Activated naive CD4-positive, alpha-beta T cell treated with anti-CD3 and anti-CD28 coated beads, Interleukin-2, amount 10 ng/mL, durations not matched to agents 7 days and 5 days (primary cell): Measurements from ENCODE around the gene HNF4A.

Source experiments
- CTCF ChIA-PET: fragments of 350-600 bp; sonication (Branson Sonifier 250); formaldehyde crosslinking; loops from one replicate; lab custom pipeline; 2021; ENCODE audit warnings: antibody characterized with exemption; lab: Charles Lee
- DNase-seq: peaks from one replicate; pipeline ENCODE4 v3.0.0-alpha.2; 2020
- H3K27ac Mint-ChIP-seq: one replicate; pipeline ENCODE4 v1.8.0; 2021; ENCODE audit warnings: mild to moderate bottlenecking, moderate library complexity, mixed read lengths
- H3K27me3 Mint-ChIP-seq: one replicate; pipeline ENCODE4 v1.8.0; 2021; ENCODE audit warnings: mild to moderate bottlenecking, mixed read lengths
- H3K36me3 Mint-ChIP-seq: one replicate; pipeline ENCODE4 v1.8.0; 2021; ENCODE audit warnings: mixed read lengths
- H3K4me1 Mint-ChIP-seq: one replicate; pipeline ENCODE4 v1.8.0; 2021; ENCODE audit warnings: mixed read lengths
- H3K4me3 Mint-ChIP-seq: one replicate; pipeline ENCODE4 v1.8.0; 2021; ENCODE audit warnings: mild to moderate bottlenecking, moderate library complexity, mixed read lengths
- H3K9me3 Mint-ChIP-seq: one replicate; pipeline ENCODE4 v1.8.0; 2021; ENCODE audit warnings: mixed read lengths

HNF4A gene

DNA sequence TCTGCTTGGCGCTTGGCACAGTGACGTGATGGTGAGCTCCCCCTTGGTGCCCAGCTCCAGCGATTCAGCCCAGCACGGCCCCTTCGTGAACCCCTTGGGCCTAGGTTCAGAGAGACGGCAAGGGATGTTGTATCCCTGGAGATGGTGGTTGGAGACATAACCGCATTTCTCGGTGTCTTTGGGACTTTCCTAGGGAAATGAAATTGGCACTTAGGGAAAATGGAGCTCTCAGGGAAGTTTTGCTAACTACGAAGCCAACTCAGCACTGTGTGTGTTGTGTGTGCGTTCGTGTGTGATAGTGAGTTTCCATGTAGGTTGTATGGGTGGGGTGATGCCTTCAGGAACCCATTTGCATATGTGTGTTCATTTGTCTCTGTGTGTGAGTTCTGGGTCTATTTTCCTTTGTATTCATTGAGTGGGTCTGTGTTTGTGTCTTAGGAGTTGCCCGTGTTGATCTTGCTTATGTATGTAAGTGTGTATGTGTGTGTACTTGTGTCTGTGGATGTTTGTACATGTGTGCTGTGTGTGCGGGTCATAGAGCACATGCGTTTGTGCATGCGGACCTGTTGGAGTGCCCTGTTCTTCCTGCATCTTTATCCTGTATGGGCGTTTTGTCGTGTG is 46.4 kb downstream of the HNF4A start:
- CTCF ChIA-PET = no interaction called here
- H3K4me3 Mint-ChIP-seq = no peak overlapping the region

DNA sequence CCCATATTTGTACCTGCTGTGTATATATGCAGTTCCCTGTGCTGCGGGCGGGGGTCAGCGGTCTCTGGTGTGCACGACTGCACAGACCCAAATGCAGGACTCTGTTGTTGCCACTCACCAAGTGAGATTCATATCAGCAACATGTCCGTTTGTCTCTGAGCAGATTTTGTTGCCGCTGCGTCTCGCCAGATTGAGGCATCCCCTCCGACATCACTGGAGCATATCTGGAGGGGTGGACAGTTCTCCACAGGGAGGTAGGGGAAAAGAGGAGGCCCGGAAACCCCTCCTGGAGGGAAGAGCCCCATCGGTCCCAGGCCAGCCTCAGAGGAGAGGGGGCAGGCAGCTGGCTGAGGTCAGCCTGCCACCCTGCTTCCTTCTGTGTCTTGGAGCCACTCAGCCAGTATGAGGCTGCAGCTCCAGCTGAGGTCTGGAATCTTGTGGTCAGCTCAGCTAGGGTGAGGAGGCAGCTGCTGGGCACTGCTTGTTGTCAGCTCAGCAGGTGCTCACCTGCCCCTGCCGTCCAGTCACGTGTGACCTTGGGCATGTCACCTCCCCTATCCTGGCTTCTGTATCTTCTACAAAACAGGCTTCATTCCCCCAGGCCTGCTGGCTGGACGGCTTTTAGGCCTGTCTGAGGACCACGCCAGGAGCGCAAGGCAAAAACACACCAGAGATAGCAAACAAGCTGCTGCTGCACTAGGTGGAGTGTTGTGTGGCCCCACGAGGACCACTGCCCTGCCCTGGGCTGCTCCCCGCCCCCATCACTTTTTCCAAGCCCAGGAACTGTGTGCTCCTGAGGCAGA is 47.1 kb downstream of the HNF4A start:
- no peak overlapping the region for H3K4me3 Mint-ChIP-seq
- H3K27ac Mint-ChIP-seq = no peak overlapping the region
- no peaks in the 10 kb centered on the region for H3K36me3 Mint-ChIP-seq
- no peak for DNase-seq
- H3K4me1 Mint-ChIP-seq = no peaks in the 10 kb centered on the region
- peaks cover 7% of the 10 kb centered on the region for H3K9me3 Mint-ChIP-seq
- H3K27me3 Mint-ChIP-seq = peaks cover 12% of the 10 kb centered on the region
- CTCF ChIA-PET = no interaction called here

More for the DNA sequence above, 46.4 kb downstream of the HNF4A start:
- Mint-ChIP-seq H3K9me3 (peaks cover 7% of the 10 kb centered on the region), H3K4me1 (no peaks in the 10 kb centered on the region), H3K27me3 (peaks cover 12% of the 10 kb centered on the region), H3K36me3 (no peaks in the 10 kb centered on the region), H3K27ac (no peak overlapping the region)
- DNase-seq = no peak

GRCh38 chr20:44403194-44404112 is 48.0 kb downstream of the HNF4A start:
- CTCF ChIA-PET = no interaction called here
- peaks cover 12% of the 10 kb centered on the region for H3K27me3 Mint-ChIP-seq
- no peaks in the 10 kb centered on the region for H3K4me1 Mint-ChIP-seq
- no peak for DNase-seq
- H3K9me3 Mint-ChIP-seq = peaks cover 7% of the 10 kb centered on the region
- H3K27ac Mint-ChIP-seq = no peak overlapping the region
- H3K4me3 Mint-ChIP-seq = no peak overlapping the region
- no peaks in the 10 kb centered on the region for H3K36me3 Mint-ChIP-seq

- H3K27ac Mint-ChIP-seq = no peak overlapping the region
- CTCF ChIA-PET = interaction anchor here (1.9 kb wide), 1 partner anchor 20 kb away, joined by 8 read pairs; no protein-coding TSS in a partner anchor
- no peaks in the 10 kb centered on the region for H3K36me3 Mint-ChIP-seq
- H3K9me3 Mint-ChIP-seq = peaks cover 7% of the 10 kb centered on the region
- H3K4me3 Mint-ChIP-seq = no peak overlapping the region
- H3K4me1 Mint-ChIP-seq = no peaks in the 10 kb centered on the region
- no peak for DNase-seq
- peaks cover 8% of the 10 kb centered on the region for H3K27me3 Mint-ChIP-seq
These were observed 49.0 kb downstream of the HNF4A start for GRCh38 chr20:44404204-44405181.

DNA sequence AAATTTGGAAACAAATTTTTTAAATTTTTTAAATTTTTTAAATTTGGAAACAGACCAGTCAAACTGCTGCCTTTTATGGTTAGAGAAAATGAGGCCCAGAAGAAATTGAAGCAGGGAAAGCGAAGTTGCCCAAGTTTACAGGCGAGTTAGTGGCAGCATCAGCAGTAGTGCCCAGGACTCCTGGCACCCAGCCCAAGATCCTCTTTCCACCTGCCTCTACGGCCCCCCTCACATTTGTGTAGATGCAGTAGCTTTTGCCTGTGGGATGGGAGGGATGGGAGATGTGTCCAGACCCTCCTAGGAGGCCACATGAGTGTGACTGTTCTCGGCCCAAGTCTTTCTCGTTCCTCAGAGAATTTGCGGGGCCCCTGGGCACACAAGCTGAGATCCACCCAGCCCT is 49.8 kb downstream of the HNF4A start:
- Mint-ChIP-seq H3K27me3 (peaks cover 4% of the 10 kb centered on the region), H3K4me1 (no peaks in the 10 kb centered on the region), H3K27ac (no peak overlapping the region), H3K9me3 (peaks cover 7% of the 10 kb centered on the region), H3K36me3 (no peaks in the 10 kb centered on the region), H3K4me3 (no peak overlapping the region)
- no peak for DNase-seq
- CTCF ChIA-PET = interaction anchor here (1.9 kb wide), 1 partner anchor 21 kb away, joined by 8 read pairs; no protein-coding TSS in a partner anchor

DNA sequence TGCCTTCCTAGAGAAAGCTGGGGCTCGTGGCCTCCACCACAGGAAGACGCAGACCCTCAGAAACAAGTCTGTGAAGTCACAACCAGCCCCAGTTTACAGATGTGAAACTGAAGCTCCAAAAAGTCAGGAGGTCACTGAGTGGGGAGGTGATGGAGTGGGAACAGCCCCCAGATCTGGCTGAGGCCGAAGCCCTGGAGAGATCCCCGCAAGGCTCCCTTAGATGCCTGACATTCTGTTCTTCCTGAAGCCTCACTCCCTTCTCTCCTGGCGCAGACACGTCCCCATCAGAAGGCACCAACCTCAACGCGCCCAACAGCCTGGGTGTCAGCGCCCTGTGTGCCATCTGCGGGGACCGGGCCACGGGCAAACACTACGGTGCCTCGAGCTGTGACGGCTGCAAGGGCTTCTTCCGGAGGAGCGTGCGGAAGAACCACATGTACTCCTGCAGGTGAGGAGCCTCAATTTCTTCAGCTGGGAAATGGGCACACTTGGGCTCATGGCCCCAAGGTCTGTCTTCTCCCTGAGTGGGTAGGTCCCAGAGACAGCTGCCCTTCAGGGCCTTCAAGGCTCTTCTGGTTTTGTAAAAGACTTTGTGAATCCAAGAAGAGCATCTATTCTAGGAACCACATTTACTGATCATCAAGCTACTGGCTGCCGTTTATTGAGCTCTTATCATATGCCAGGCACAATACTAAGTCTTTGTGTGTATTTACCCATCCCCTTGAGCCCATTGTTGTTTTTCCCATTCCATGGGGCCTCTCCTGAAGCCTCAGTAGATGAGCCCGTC is 50.5 kb downstream of the HNF4A start:
- no peak overlapping the region for H3K4me3 Mint-ChIP-seq
- no peak overlapping the region for H3K27ac Mint-ChIP-seq
- H3K36me3 Mint-ChIP-seq = no peaks in the 10 kb centered on the region
- peaks cover 4% of the 10 kb centered on the region for H3K27me3 Mint-ChIP-seq
- no peak for DNase-seq
- H3K9me3 Mint-ChIP-seq = peaks cover 7% of the 10 kb centered on the region
- no peaks in the 10 kb centered on the region for H3K4me1 Mint-ChIP-seq
- CTCF ChIA-PET = interaction anchor here (0.7 to 1.9 kb wide), 2 partner anchors 21 to 191 kb away, joined by 3 to 8 read pairs; no protein-coding TSS in a partner anchor

- H3K9me3 Mint-ChIP-seq = peaks cover 7% of the 10 kb centered on the region
- no peaks in the 10 kb centered on the region for H3K4me1 Mint-ChIP-seq
- H3K27me3 Mint-ChIP-seq = peaks cover 4% of the 10 kb centered on the region
- no peaks in the 10 kb centered on the region for H3K36me3 Mint-ChIP-seq
- CTCF ChIA-PET = interaction anchor here (0.5 to 1.9 kb wide), 3 partner anchors 22 to 191 kb away, joined by 3 to 8 read pairs (median 3); no protein-coding TSS in a partner anchor
- no peak overlapping the region for H3K4me3 Mint-ChIP-seq
- DNase-seq = no peak
- no peak overlapping the region for H3K27ac Mint-ChIP-seq
These were observed 51.2 kb downstream of the HNF4A start for GRCh38 chr20:44406572-44407137.

- H3K4me3 Mint-ChIP-seq = no peak overlapping the region
- no peak for DNase-seq
- peaks cover 12% of the 10 kb centered on the region for H3K27me3 Mint-ChIP-seq
- H3K36me3 Mint-ChIP-seq = no peaks in the 10 kb centered on the region
- peaks cover 7% of the 10 kb centered on the region for H3K9me3 Mint-ChIP-seq
- CTCF ChIA-PET = no interaction called here
- no peak overlapping the region for H3K27ac Mint-ChIP-seq
- no peaks in the 10 kb centered on the region for H3K4me1 Mint-ChIP-seq
These were observed 52.1 kb downstream of the HNF4A start for GRCh38 chr20:44407402-44408184.

DNA sequence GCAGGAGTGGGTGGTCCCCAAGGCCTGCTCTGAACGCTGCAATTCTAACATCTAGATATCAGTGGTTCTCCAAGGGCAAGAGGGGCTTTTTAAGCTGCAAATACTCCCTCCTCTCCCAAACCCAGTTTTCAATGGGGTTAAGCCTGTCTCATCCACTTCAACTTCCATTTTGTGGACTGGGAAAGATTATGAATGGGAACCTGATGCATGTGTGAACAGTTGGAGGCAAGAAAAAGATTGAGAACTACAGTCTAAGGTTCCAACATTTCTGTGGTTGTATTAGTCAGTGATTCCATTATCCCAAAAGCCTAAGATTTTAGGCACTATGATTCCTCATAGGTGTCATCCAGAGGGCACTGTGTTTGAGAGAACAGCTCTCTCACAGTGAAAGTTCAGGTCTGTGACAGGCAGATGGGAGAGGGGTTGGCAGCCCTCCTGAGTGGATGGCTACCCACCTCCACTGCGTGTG is 53.7 kb downstream of the HNF4A start:
- CTCF ChIA-PET = no interaction called here
- H3K36me3 Mint-ChIP-seq = no peaks in the 10 kb centered on the region
- peaks cover 7% of the 10 kb centered on the region for H3K9me3 Mint-ChIP-seq
- H3K27me3 Mint-ChIP-seq = peaks cover 27% of the 10 kb centered on the region
- DNase-seq = no peak
- H3K4me3 Mint-ChIP-seq = no peak overlapping the region
- no peak overlapping the region for H3K27ac Mint-ChIP-seq
- H3K4me1 Mint-ChIP-seq = no peaks in the 10 kb centered on the region

- Mint-ChIP-seq H3K9me3 (no peaks in the 10 kb centered on the region), H3K27me3 (peaks cover 30% of the 10 kb centered on the region), H3K4me3 (no peak overlapping the region), H3K36me3 (no peaks in the 10 kb centered on the region), H3K27ac (no peak overlapping the region), H3K4me1 (no peaks in the 10 kb centered on the region)
- no peak for DNase-seq
- CTCF ChIA-PET = no interaction called here
These were observed 55.1 kb downstream of the HNF4A start for GRCh38 chr20:44410583-44411019.

DNA sequence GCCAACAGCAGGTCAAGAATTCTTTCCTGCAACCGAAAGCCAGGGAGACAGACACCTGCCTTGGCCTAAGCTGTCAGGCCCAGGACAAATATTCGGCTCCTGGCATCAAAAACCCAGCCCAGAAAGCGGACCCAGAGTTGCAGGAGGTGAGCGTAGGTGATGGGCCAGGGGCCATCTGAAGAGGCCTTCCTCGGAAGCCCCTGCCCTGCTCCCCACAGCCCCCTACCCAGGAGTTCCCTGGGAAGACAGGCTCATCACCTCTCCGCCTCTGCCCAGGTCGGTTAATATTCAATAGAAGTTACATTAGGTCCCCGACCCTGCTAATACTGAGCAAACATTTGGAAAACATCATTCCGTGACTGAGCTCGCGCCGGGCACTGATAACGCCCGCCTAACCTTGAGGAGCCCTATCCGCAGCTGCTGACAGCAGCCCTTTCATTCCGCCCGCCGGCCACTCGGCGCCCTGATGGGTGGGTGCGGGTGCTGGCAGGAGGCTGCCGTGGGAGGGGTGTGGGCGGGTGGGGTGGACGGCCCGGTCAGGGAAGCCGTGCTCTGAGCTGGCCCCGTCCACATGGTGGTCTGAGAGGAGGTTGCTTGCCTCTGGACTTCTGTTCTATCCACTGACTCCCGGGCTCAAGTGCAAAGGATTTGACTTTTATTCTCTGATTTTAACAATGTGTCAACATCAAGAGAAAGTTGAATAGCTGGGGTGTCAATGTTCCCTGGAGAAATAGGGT is 55.7 kb downstream of the HNF4A start:
- H3K4me3 Mint-ChIP-seq = no peak overlapping the region
- peaks cover 34% of the 10 kb centered on the region for H3K27me3 Mint-ChIP-seq
- CTCF ChIA-PET = no interaction called here
- DNase-seq = no peak
- no peak overlapping the region for H3K27ac Mint-ChIP-seq
- H3K36me3 Mint-ChIP-seq = no peaks in the 10 kb centered on the region
- H3K9me3 Mint-ChIP-seq = no peaks in the 10 kb centered on the region
- no peaks in the 10 kb centered on the region for H3K4me1 Mint-ChIP-seq
